NT2/D1 (cell line): ENCODE data around the gene CBX8.

Experiments
- DNase-seq: peaks from one replicate; pipeline ENCODE4 v3.0.0-alpha.2; 2011; ENCODE audit warnings: low read depth, low spot score
- H3K27me3 ChIP-seq: 2 replicates; pipeline ENCODE4 v1.6.0; 2011; ENCODE audit warnings: mild to moderate bottlenecking; ENCODE audit not compliant: insufficient read length, insufficient read depth
- H3K36me3 ChIP-seq: 2 replicates; pipeline ENCODE4 v1.6.1; 2011; ENCODE audit warnings: mild to moderate bottlenecking, low read length, mixed read lengths; ENCODE audit not compliant: insufficient read depth, insufficient read length
- H3K4me1 ChIP-seq: 2 replicates; pipeline ENCODE4 v1.5.1; 2011; ENCODE audit not compliant: insufficient read depth, insufficient read length
- H3K4me3 ChIP-seq: 2 replicates; pipeline ENCODE4 v1.5.1; 2011; ENCODE audit warnings: low read depth; ENCODE audit not compliant: insufficient read length
- H3K9ac ChIP-seq: 2 replicates; pipeline ENCODE4 v1.6.0; 2011; ENCODE audit warnings: low read depth; ENCODE audit not compliant: insufficient read length
- H3K9me3 ChIP-seq: 2 replicates; pipeline ENCODE4 v1.5.1; 2011; ENCODE audit warnings: mild to moderate bottlenecking, low read length; ENCODE audit not compliant: insufficient read depth
- SUZ12 ChIP-seq: IDR thresholded peaks from 2 replicates; pipeline ENCODE4 v1.6.1; 2011; ENCODE audit not compliant: insufficient read length, insufficient read depth; ENCODE audit errors: extremely low read depth
- YY1 ChIP-seq: IDR thresholded peaks from 2 replicates; pipeline ENCODE4 v1.6.1; 2011; ENCODE audit not compliant: insufficient read length, insufficient read depth
- ZNF274 ChIP-seq: IDR thresholded peaks from 2 replicates; pipeline ENCODE4 v1.6.1; 2011; ENCODE audit warnings: mild to moderate bottlenecking, low read depth, low read length

Gene CBX8

DNA sequence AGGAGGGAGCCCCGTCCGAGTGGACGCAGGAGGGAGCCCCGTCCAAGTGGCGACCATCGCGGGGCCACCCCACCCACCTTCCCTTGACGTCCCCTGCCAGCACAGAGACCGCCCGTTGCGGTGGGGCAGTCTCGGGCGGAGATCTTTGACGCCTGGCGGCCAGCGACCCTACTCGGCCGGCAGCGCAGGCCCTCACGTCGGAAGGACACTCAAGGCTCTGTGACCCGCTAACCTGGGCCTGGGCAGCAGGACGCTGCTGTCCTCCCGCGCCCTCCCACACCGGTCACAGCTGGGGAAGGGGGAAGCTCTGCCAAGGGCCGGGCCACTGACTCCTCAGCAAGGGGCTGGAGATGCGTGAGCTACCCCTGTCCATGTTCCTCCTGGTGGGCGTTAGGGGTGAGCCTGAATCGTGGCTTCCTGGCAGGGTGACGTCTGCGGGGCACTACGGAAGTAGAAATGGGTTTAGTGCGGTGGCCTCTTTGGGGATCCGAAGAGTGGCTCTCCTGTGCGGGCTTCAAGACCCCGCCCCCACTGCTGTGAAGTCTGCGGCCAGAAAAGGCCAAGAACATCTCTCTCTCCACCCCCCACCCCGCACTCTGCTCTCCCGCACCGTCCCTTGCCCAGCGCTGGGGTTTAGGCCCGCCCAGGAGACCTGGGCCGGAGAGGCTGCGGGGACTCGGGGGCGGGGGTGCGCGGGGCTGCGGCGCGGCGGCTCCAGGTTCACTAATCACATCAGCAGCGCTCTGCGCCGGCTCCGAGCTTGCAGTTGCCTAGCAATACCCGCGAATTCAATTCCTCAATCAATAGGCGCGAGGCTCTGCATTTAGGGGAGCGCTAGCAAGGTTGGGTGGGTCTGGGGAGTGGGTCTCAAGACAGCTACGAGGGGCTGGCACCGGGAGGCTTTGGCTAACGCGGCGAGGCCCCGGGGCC, 5.8 kb downstream of the CBX8 start:
- Histone ChIP-seq H3K36me3 (peaks cover 21% of the 10 kb centered on the region), H3K27me3 (peaks cover 65% of the 10 kb centered on the region), H3K9me3 (no peaks in the 10 kb centered on the region), H3K4me1 (peaks cover 26% of the 10 kb centered on the region), H3K9ac (no peak overlapping the region), H3K4me3 (no peak overlapping the region)
- DNase-seq, result no peak
- TF ChIP-seq YY1 (no peak), ZNF274 (no peak)

GRCh38 chr17:79789943-79790804, 6.7 kb downstream of the CBX8 start:
- Histone ChIP-seq H3K4me3 (peak overlapping the region; percentile 55), H3K4me1 (peaks cover 26% of the 10 kb centered on the region), H3K9me3 (no peaks in the 10 kb centered on the region), H3K27me3 (peaks cover 56% of the 10 kb centered on the region), H3K9ac (peak overlapping the region; percentile 78), H3K36me3 (peaks cover 22% of the 10 kb centered on the region)
- TF ChIP-seq YY1, result no peak
- TF ChIP-seq ZNF274, result no peak
- no peak for TF ChIP-seq SUZ12
- no peak for DNase-seq

GRCh38 chr17:79788989-79789942, 7.6 kb downstream of the CBX8 start:
- Histone ChIP-seq H3K36me3 (peaks cover 22% of the 10 kb centered on the region), H3K9ac (peak overlapping the region; percentile 78), H3K4me1 (peaks cover 27% of the 10 kb centered on the region), H3K9me3 (no peaks in the 10 kb centered on the region), H3K27me3 (peaks cover 47% of the 10 kb centered on the region), H3K4me3 (peak overlapping the region; percentile 55)
- TF ChIP-seq YY1 (no peak), SUZ12 (no peak), ZNF274 (no peak)
- DNase-seq, result no peak

- Histone ChIP-seq H3K4me1 (peaks cover 27% of the 10 kb centered on the region), H3K27me3 (peaks cover 39% of the 10 kb centered on the region), H3K9ac (no peak overlapping the region), H3K4me3 (no peak overlapping the region), H3K9me3 (no peaks in the 10 kb centered on the region), H3K36me3 (peaks cover 30% of the 10 kb centered on the region)
- no peak for DNase-seq
- TF ChIP-seq YY1, result no peak
- TF ChIP-seq ZNF274, result no peak
- no peak for TF ChIP-seq SUZ12
Observed at GRCh38 chr17:79788455-79788854, 8.4 kb downstream of the CBX8 start.

- peaks cover 44% of the 10 kb centered on the region for H3K36me3 ChIP-seq
- TF ChIP-seq ZNF274, result no peak
- no peak for TF ChIP-seq YY1
- no peak for TF ChIP-seq SUZ12
Observed at GRCh38 chr17:79786930-79787643, 9.8 kb downstream of the CBX8 start.

More at GRCh38 chr17:79786930-79787643, 9.8 kb downstream of the CBX8 start:
- H3K9me3 ChIP-seq, result no peaks in the 10 kb centered on the region
- no peak for DNase-seq
- peaks cover 26% of the 10 kb centered on the region for H3K4me1 ChIP-seq
- H3K27me3 ChIP-seq, result peaks cover 25% of the 10 kb centered on the region
- H3K4me3 ChIP-seq, result no peak overlapping the region
- peak overlapping the region; percentile 24 for H3K9ac ChIP-seq
